ENCODE results near the gene SQOR.

The SQOR gene

GRCh38 chr15:45657254-45657653 is 22.4 kb downstream of the SQOR start:
- no peak overlapping the region for H3K4me3 ChIP-seq (ENCODE audit: control insufficient read depth, low read depth, low read length)
- no peak for DNase-seq (ENCODE audit: low read depth)
- no peak for TF ChIP-seq CTCF (IDR thresholded peaks at IDR 0.05; ENCODE audit: control insufficient read depth, insufficient read depth, low read depth, low read length, missing control alignments)

GRCh38 chr15:45657764-45658545 is 23.1 kb downstream of the SQOR start:
- H3K4me3 ChIP-seq (ENCODE audit: control insufficient read depth, low read depth, low read length): no peak overlapping the region
- DNase-seq (ENCODE audit: low read depth): no peak
- TF ChIP-seq CTCF (IDR thresholded peaks at IDR 0.05; ENCODE audit: control insufficient read depth, insufficient read depth, low read depth, low read length, missing control alignments): no peak

- H3K4me3 ChIP-seq (ENCODE audit: control insufficient read depth, low read depth, low read length): no peak overlapping the region
- TF ChIP-seq CTCF (IDR thresholded peaks at IDR 0.05; ENCODE audit: control insufficient read depth, insufficient read depth, low read depth, low read length, missing control alignments): no peak
- no peak for DNase-seq (ENCODE audit: low read depth)
Observed at GRCh38 chr15:45660231-45660979, 25.6 kb downstream of the SQOR start.

GRCh38 chr15:45662375-45662774 is 27.5 kb downstream of the SQOR start:
- TF ChIP-seq CTCF (IDR thresholded peaks at IDR 0.05; ENCODE audit: control insufficient read depth, insufficient read depth, low read depth, low read length, missing control alignments): no peak
- H3K4me3 ChIP-seq (ENCODE audit: control insufficient read depth, low read depth, low read length): no peak overlapping the region
- DNase-seq (ENCODE audit: low read depth): no peak

GRCh38 chr15:45664451-45664850 is 29.6 kb downstream of the SQOR start:
- no peak for DNase-seq (ENCODE audit: low read depth)
- no peak for TF ChIP-seq CTCF (IDR thresholded peaks at IDR 0.05; ENCODE audit: control insufficient read depth, insufficient read depth, low read depth, low read length, missing control alignments)
- H3K4me3 ChIP-seq (ENCODE audit: control insufficient read depth, low read depth, low read length): no peak overlapping the region

GRCh38 chr15:45665261-45665660 is 30.4 kb downstream of the SQOR start:
- TF ChIP-seq CTCF (IDR thresholded peaks at IDR 0.05; ENCODE audit: control insufficient read depth, insufficient read depth, low read depth, low read length, missing control alignments): no peak
- no peak overlapping the region for H3K4me3 ChIP-seq (ENCODE audit: control insufficient read depth, low read depth, low read length)
- no peak for DNase-seq (ENCODE audit: low read depth)
